ENCODE data around the gene CAPN15.

CAPN15 gene

DNA sequence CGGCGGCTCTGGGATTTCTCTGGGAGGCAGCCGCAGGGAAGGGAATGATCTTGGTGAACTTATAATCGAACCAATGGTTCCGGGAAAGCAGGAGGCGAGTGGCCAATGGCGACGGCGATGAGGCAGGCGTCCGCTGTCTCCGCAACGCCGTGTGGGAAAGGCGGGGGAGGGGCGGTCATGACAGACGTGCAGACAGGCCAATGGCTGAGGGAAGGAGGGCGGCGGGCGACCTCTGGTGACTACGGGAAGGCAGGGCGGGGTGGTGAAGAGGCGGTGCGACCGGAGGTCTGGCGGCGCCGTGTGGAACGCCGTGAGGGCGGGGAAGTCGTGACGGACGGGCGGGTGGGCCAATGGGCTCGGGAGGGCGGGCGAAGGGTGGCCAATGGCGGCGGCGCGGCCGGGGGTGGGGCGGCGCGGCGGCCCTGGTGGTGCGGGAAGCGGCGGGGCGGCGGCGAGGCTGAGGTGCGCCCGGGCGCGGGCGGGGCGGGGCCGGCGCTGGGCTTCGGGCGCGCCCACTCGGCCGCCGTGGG is 62.2 kb downstream of the CAPN15 start, which contains the start of gene RAB40C:
Gene RAB40C, plus strand, starts transcription at position 409 of the 530 bp plus-strand sequence. CDS start 226 bp downstream, outside the sequence.
- DNase-seq (ENCODE audit: insufficient read length, low spot score) (peak; percentile 83), FAIRE-seq (no peak)
- TF ChIP-seq, protein P1, sequence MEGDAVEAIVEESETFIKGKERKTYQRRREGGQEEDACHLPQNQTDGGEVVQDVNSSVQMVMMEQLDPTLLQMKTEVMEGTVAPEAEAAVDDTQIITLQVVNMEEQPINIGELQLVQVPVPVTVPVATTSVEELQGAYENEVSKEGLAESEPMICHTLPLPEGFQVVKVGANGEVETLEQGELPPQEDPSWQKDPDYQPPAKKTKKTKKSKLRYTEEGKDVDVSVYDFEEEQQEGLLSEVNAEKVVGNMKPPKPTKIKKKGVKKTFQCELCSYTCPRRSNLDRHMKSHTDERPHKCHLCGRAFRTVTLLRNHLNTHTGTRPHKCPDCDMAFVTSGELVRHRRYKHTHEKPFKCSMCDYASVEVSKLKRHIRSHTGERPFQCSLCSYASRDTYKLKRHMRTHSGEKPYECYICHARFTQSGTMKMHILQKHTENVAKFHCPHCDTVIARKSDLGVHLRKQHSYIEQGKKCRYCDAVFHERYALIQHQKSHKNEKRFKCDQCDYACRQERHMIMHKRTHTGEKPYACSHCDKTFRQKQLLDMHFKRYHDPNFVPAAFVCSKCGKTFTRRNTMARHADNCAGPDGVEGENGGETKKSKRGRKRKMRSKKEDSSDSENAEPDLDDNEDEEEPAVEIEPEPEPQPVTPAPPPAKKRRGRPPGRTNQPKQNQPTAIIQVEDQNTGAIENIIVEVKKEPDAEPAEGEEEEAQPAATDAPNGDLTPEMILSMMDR (IDR thresholded peaks at IDR 0.05; ENCODE audit: insufficient read depth, missing control alignments), result no peak

DNA sequence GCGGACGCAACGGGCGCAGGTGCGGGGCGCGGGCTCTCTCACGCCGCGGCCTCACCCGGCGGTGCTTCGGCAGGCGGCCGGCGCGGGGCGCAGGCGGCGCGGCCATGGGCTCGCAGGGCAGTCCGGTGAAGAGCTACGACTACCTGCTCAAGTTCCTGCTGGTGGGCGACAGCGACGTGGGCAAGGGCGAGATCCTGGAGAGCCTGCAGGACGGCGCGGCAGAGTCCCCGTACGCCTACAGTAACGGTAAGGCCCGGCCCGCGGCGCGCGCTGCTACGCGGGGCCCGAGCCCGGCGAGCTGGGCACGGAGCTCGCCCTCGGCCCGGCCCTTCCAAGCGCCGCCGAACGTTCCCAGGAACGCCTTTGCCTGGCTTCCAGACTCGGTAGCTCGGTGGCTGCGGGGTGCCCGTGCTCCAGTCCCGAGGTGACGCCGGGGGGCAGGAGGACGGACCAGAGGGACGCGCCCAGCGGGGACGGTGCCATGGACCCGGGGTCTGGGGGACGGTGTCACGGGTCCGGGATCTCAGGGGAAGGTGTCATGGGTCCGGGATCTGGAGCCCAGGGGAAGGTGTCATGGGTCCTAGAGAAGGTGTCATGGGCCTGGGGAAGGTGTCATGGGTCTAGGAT is 62.8 kb downstream of the CAPN15 start:
- FAIRE-seq (no peak), DNase-seq (ENCODE audit: insufficient read length, low spot score) (no peak)
- TF ChIP-seq, protein P1 (IDR thresholded peaks at IDR 0.05; ENCODE audit: insufficient read depth, missing control alignments), result peak; percentile 14

DNA sequence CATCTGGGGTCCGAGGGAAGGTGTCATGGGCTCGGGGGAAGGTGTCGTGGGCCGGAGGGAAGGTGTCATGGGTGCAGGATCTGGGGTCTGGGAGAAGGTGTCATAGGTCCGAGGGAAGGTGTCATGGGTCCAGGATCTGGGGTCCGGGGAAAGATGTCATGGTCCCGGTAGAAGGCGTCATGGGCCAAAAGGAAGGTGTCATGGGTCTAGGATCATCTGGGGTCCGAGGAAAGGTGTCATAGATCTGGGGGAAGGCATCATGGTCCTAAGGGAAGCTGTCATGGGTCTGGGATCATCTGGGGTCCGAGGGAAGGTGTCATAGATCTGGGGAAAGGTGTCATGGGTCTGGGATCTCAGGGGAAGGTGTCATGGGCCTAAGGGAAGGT is 63.3 kb downstream of the CAPN15 start:
- TF ChIP-seq, protein P1 (IDR thresholded peaks at IDR 0.05; ENCODE audit: insufficient read depth, missing control alignments), result no peak
- no peak for FAIRE-seq

DNA sequence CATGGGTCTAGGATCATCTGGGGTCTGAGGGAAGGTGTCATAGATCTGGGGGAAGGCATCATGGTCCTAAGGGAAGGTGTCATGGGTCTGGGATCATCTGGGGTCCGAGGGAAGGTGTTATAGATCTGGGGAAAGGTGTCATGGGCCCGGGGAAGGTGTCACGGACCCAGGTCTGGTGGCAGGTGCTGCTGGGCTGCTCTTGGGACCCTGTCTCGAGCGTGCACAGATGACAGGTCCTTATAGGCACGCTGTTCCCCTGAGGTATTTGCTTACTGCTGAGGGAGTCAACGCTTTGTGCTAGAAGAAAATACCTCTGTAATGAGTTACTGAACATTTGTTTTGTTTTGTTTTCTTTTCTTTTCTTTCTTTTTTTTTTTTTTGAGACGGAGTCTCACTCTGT is 63.7 kb downstream of the CAPN15 start:
- TF ChIP-seq, protein P1 (IDR thresholded peaks at IDR 0.05; ENCODE audit: insufficient read depth, missing control alignments), result no peak
- FAIRE-seq (no peak), DNase-seq (ENCODE audit: insufficient read length, low spot score) (no peak)

More for the DNA sequence above, 63.3 kb downstream of the CAPN15 start:
- no peak for DNase-seq (ENCODE audit: insufficient read length, low spot score)

DNA sequence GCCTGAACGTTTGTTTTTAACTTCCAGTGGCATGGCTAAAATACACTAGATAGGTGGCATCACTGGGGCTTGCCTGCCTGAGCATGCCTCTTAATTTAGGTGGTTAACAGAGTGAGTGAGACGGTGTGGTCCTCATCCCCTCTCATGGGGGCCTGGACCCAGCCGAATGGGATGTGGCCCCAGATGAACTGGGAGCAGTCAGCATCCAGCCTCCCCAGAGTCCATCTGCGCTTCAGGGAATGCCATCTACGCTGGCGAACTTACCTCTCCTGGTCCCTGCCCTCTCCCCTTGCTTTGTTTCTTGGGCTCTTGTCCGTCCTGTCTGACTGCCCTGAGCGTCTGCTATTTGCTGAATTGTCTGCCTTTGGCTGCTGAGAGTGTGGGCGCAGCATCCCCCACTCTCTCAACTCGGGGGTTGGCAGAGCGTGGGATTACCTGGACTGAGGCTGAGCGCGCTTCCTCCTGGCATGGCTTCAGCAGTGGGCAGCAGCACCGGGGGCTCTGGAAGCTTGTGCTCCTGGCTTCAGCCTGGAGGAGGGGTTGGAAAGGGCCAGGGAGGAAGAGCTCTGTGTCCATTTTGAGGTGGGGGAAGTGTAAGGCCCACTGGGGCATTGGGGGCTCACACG is 64.5 kb downstream of the CAPN15 start:
- FAIRE-seq (no peak), DNase-seq (ENCODE audit: insufficient read length, low spot score) (no peak)
- TF ChIP-seq, protein P1 (IDR thresholded peaks at IDR 0.05; ENCODE audit: insufficient read depth, missing control alignments), result no peak

DNA sequence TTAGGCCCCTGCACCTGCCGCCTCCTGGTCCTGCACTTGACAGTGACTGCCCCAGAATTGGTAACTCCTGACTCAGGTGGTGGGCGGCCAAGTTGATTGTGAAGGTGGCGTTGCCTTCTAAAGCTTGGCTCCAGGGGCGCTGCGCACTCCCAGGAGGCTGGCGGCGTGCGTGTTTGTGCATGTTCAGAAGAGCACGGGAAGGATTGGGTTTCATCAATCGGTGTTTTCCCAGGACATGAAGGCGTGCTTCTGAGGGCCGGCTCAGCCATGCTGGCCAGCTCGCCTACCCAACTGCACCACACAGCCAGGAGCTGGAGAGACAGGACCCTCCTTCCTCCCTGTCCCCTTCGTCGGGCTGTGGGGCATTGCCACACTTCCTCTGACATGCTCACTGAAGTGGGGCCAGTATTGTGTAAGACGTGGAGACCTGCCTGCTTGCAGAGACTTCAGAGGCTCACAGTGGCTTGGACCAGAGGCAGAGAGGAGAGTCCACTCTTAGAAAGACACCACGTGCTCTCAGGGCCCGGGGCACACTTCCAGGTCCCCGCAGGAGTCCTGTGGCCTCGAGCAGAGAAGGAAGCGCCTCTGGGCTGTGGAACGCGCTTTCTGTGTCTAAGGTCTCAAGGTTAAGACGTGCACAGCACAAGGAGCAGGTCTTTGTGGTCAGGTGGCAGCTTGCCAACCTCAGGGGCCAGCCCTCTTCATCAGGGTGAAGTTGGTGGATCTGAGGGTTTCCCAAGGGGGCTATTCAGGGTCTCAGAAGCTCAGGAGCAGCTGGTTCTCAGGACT is 65.2 kb downstream of the CAPN15 start:
- TF ChIP-seq, protein P1 (IDR thresholded peaks at IDR 0.05; ENCODE audit: insufficient read depth, missing control alignments), result no peak
- no peak for DNase-seq (ENCODE audit: insufficient read length, low spot score)
- FAIRE-seq, result no peak

Data from D721Med (cell line).